Endothelial cell (in vitro differentiated cells): ENCODE results near the gene SLC22A23. TPM values are rescaled to one million over a fixed set of nuclear protein-coding genes. Genes with fewer than 3 reads are reported as not detected.

ENCODE experiments used
- DNase-seq: peaks from one replicate; pipeline ENCODE4 v3.0.0; 2021; ENCODE audit warnings: low spot score
- H3K27ac Mint-ChIP-seq: one replicate; pipeline ENCODE4 v1.8.0; 2021; ENCODE audit warnings: mixed read lengths, inconsistent platforms; ENCODE audit not compliant: unreplicated experiment
- H3K27me3 Mint-ChIP-seq: one replicate; pipeline ENCODE4 v1.8.0; 2021; ENCODE audit warnings: mild to moderate bottlenecking, moderate library complexity, mixed read lengths, inconsistent platforms; ENCODE audit not compliant: unreplicated experiment
- H3K36me3 Mint-ChIP-seq: one replicate; pipeline ENCODE4 v1.8.0; 2021; ENCODE audit warnings: mild to moderate bottlenecking, low read depth, mixed read lengths, inconsistent platforms; ENCODE audit not compliant: unreplicated experiment
- H3K4me1 Mint-ChIP-seq: one replicate; pipeline ENCODE4 v1.8.0; 2021; ENCODE audit warnings: mild to moderate bottlenecking, mixed read lengths, inconsistent platforms; ENCODE audit not compliant: unreplicated experiment
- H3K4me3 Mint-ChIP-seq: one replicate; pipeline ENCODE4 v1.8.0; 2021; ENCODE audit warnings: mild to moderate bottlenecking, mixed read lengths, inconsistent platforms; ENCODE audit not compliant: unreplicated experiment
- H3K9me3 Mint-ChIP-seq: one replicate; pipeline ENCODE4 v1.8.0; 2021; ENCODE audit warnings: mixed read lengths, inconsistent platforms; ENCODE audit not compliant: unreplicated experiment
- CTCF ChIP-seq: fragments of 200-600 bp; sonication (generic); IDR thresholded peaks from one replicate; pipeline ENCODE4 v1.5.0; 2021; ENCODE audit warnings: antibody characterized with exemption; ENCODE audit not compliant: unreplicated experiment
- total RNA-seq: library from RNA; stranded (reverse); fragmentation: NEBNext Ultra II Directional; extraction: Animal tissue kit (Norgen Biotek cat#: 25700); gene quantifications from one replicate; pipeline ENCODE4 v1.2.1, GENCODE V29; 2021; ENCODE audit not compliant: unreplicated experiment

Gene SLC22A23
- total RNA-seq, 1 donor from 2014 or later = 72.7 TPM

GRCh38 chr6:3356824-3357420 is 99.9 kb downstream of the SLC22A23 start:
- DNase-seq = no peak
- H3K4me1 Mint-ChIP-seq = peaks cover 61% of the 10 kb centered on the region
- no peak overlapping the region for H3K4me3 Mint-ChIP-seq
- peaks cover 29% of the 10 kb centered on the region for H3K36me3 Mint-ChIP-seq
- H3K9me3 Mint-ChIP-seq = no peaks in the 10 kb centered on the region
- peaks cover 18% of the 10 kb centered on the region for H3K27me3 Mint-ChIP-seq
- peak overlapping the region; percentile 64 for H3K27ac Mint-ChIP-seq
- no peak for TF ChIP-seq CTCF

- Mint-ChIP-seq H3K36me3 (peaks cover 25% of the 10 kb centered on the region), H3K27ac (peak overlapping the region; percentile 64), H3K9me3 (no peaks in the 10 kb centered on the region), H3K4me1 (peaks cover 68% of the 10 kb centered on the region), H3K27me3 (peaks cover 18% of the 10 kb centered on the region), H3K4me3 (no peak overlapping the region)
- no peak for TF ChIP-seq CTCF
- DNase-seq = peak; percentile 52
These were observed 100.6 kb downstream of the SLC22A23 start for GRCh38 chr6:3356056-3356823.

- Mint-ChIP-seq H3K4me3 (peak overlapping the region; percentile 10), H3K4me1 (peaks cover 75% of the 10 kb centered on the region), H3K27ac (peak overlapping the region; percentile 90), H3K9me3 (no peaks in the 10 kb centered on the region), H3K36me3 (peaks cover 26% of the 10 kb centered on the region), H3K27me3 (peaks cover 20% of the 10 kb centered on the region)
- DNase-seq = no peak
- TF ChIP-seq CTCF = no peak
These were observed 101.3 kb downstream of the SLC22A23 start for GRCh38 chr6:3355358-3356055.

- no peak for DNase-seq
- H3K27me3 Mint-ChIP-seq = peaks cover 20% of the 10 kb centered on the region
- peaks cover 81% of the 10 kb centered on the region for H3K4me1 Mint-ChIP-seq
- no peak overlapping the region for H3K27ac Mint-ChIP-seq
- H3K36me3 Mint-ChIP-seq = peaks cover 31% of the 10 kb centered on the region
- no peak overlapping the region for H3K4me3 Mint-ChIP-seq
- no peak for TF ChIP-seq CTCF
- H3K9me3 Mint-ChIP-seq = no peaks in the 10 kb centered on the region
These were observed 101.9 kb downstream of the SLC22A23 start for GRCh38 chr6:3355011-3355357.
